Right hindlimb (tissue), 1 donor: Measurements from ENCODE around the gene MTHFR.

Experiments used
- DNase-seq: peaks from one replicate; pipeline ENCODE4 v3.0.0-alpha.2; 2018

MTHFR gene

GRCh38 chr1:11796036-11796828 lies 9.5 kb downstream of the MTHFR start:
- no peak for DNase-seq

- DNase-seq, result no peak
These were observed 10.4 kb downstream of the MTHFR start for GRCh38 chr1:11795238-11795890.

GRCh38 chr1:11794446-11795237 lies 11.1 kb downstream of the MTHFR start:
- no peak for DNase-seq

- DNase-seq, result no peak
These were observed 11.9 kb downstream of the MTHFR start for GRCh38 chr1:11793819-11794218.

- no peak for DNase-seq
These were observed 13.7 kb downstream of the MTHFR start for GRCh38 chr1:11792106-11792505.

GRCh38 chr1:11790880-11791715 lies 14.7 kb downstream of the MTHFR start:
- DNase-seq, result peak; percentile 80

GRCh38 chr1:11790101-11790879 lies 15.5 kb downstream of the MTHFR start:
- DNase-seq, result no peak

- DNase-seq, result no peak
These were observed 16.4 kb downstream of the MTHFR start for GRCh38 chr1:11789126-11790067.

- DNase-seq, result no peak
These were observed 17.2 kb downstream of the MTHFR start for GRCh38 chr1:11788549-11789053.

- DNase-seq, result no peak
These were observed 17.8 kb downstream of the MTHFR start for GRCh38 chr1:11787804-11788436.

- DNase-seq, result peak; percentile 62
These were observed 18.4 kb downstream of the MTHFR start for GRCh38 chr1:11787251-11787803.

GRCh38 chr1:11786168-11786567 lies 19.6 kb downstream of the MTHFR start:
- no peak for DNase-seq

GRCh38 chr1:11784993-11785769 lies 20.6 kb downstream of the MTHFR start:
- DNase-seq, result peak; percentile 57

- no peak for DNase-seq
These were observed 21.3 kb downstream of the MTHFR start for GRCh38 chr1:11784256-11784992.

- no peak for DNase-seq
These were observed 22.2 kb downstream of the MTHFR start for GRCh38 chr1:11783556-11783955.

- DNase-seq, result no peak
These were observed 23.5 kb downstream of the MTHFR start for GRCh38 chr1:11782127-11782708.

- DNase-seq, result no peak
These were observed 24.5 kb downstream of the MTHFR start for GRCh38 chr1:11781297-11781696.
